NOMO-1 (cell line): Measurements from ENCODE around the gene EYA4.

Source experiments
- DNase-seq, 2 experiments: peaks; one replicate each; lab custom pipeline; 2025; ENCODE audit not compliant: unreplicated experiment in 2 of 2; lab: John Stamatoyannopoulos, UW

The EYA4 gene, protein sequence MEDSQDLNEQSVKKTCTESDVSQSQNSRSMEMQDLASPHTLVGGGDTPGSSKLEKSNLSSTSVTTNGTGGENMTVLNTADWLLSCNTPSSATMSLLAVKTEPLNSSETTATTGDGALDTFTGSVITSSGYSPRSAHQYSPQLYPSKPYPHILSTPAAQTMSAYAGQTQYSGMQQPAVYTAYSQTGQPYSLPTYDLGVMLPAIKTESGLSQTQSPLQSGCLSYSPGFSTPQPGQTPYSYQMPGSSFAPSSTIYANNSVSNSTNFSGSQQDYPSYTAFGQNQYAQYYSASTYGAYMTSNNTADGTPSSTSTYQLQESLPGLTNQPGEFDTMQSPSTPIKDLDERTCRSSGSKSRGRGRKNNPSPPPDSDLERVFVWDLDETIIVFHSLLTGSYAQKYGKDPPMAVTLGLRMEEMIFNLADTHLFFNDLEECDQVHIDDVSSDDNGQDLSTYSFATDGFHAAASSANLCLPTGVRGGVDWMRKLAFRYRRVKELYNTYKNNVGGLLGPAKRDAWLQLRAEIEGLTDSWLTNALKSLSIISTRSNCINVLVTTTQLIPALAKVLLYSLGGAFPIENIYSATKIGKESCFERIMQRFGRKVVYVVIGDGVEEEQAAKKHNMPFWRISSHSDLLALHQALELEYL

DNA sequence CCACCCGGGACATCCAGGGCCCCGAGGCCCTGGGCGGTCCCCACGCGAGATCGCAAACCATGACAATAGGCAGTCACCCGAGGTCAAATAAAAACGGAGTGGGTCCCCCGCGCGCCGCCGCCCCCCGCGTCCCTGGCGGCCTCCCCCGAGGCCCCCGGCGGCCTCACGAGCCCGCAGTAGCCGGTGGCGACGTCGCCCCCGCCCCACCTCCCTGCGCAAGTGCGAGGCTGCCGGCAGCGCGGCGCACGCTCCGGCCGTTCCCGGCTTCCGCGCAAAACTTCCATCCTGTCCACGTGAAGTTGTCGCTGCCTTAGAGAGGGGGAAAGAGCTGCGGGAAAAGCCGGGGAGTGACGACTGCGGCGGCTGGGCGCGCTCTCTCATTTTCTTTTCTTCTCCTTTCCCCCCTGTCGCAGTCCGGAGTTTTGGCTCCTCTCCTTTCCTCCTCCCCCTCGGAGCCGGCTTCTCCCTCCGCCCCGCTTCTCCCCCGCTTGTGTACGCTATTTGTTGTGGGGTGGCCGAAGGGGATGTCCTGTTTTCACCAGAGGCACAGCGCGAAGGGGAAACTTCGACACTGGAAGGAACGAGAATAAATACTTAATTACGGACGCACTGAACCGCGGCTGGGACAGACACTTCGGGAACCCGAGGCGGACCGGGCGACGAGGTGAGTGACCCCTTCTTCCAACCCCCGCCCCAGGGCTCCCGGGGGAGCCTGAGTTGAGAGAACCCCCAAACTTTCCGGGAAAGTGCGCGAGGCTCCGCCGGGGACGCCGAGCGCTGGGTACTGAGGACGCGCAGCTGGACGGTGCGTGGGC, at the start of gene EYA4:
Gene EYA4, plus strand, starts transcription at position 272 of the 815 bp plus-strand sequence. CDS start 33,424 bp downstream, outside the sequence.
- DNase-seq: no peak

DNA sequence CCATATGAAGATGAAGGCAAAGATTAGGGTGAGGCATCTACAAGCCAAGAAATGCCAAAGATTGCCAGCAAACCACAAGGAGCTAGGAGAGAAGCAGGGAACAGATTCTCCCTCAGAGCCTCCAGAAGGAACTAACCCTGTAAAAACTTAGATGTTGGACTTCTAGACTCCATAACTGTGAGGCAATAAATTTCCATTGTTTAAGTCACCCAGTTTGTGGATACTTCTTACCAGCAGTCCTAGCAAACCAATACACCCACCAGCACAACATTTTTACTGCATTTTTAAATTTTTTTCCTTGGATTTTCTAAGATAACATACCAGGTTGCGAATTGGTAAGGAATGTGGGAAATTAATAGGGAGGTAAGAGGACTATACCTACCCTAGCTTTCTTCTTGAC, 47.8 kb upstream of the EYA4 start:
- DNase-seq: no peak

DNA sequence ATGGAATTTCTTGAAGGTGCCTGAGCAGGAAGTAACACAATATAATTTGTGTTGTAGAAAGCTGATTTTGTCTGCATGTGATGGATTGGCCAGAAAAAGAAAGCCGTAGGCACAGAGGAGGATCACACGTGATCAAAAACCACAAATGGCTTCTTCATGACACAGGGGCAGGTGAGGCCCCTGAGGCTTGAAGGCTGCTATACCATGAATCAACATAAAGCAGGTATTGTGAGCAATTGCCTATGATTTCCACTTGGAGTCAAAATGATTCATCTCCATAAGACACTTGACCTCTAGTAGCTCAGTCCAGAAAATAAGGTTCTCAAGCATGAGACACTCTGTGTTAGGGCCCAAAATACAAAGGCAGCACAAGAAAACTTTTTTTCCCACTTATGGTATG, 42.4 kb upstream of the EYA4 start:
- no peak for DNase-seq

DNA sequence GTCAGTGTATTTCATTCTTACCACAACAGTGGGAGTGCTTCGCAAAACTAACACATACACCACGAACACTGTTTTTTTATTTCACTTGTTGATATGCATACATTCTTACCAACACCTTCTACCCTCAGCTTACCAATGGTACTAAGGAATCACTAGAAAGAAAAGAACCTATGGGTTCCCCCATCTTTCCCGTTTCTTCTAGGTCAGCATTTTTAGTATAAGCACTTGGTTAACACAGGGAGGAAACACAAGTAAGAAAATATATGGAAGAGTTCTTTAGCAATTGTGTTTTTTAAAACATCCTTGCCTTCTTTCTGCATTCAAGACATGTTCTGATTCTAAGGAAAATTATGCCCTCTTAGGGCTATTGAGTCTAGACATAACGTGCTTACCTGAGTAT, 39.9 kb upstream of the EYA4 start:
- DNase-seq: no peak

DNA sequence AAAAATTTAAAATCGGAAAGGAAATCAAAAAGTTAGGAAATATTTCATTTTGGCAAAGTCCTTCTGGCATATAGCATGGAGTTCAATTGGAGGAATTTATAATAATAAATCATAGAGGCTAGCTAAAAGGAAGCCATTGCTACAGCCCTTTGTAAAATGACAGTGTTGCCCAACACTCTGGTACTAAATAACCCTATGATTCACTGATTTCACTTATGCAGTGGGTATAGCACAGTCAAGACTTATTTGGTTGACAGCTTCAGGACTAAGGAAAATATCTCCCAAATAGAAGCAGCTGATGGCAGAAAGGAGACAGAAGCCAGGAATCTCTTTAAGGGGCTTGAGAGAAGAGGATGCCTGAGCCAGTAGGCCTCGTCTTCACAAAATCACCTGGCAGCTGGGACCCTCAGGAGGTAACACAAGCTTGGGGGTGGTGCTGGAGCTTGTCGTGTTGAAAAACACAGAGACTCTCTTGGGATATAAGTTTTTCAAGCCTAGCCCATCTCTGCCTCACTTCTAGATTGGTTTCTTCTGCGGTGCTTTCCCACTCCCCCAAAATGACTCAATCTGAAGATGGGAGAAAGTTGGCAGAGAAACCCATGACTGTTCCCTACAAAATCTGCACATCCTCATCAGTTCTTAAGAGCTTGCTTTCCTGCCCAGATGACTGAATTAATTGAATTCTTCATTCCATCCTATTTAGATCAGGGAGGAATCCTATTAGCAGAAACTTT, 38.4 kb upstream of the EYA4 start:
- DNase-seq: no peak

DNA sequence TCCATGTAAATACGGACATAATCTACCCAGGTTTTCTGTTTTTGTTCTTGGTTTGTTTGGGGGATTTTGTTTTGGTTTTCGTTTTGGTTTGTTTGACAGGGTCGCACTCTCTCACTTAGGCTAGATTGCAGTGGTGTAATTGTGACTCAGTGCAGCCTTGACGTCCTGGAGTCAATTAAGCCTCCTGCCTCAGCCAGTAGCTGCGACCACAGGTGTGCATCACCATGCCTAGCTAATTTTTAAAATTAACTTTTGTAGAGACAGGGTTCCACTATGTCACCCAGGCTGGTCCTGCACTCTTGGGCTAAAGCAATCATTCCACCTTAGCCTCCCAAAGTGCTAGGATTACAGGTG, 37.8 kb upstream of the EYA4 start:
- no peak for DNase-seq

DNA sequence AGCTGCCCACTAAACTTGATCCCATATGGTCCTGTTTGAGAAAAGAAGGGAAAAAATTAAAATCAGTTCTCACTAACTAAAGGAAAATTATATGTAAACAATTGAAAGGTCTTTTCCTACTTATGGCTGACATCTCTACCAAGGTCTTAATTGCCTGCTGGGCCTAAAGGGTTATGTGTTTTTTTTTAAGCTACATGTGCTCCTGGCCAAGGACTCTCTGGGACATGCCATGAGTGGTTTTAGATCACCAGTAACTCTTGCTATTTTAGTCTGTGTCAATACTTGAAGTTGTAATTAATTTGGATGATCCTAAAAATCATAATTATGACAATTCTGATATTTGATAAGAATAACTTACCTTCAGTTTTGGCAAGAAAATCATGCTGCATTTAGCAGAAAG, 35.9 kb upstream of the EYA4 start:
- no peak for DNase-seq

DNA sequence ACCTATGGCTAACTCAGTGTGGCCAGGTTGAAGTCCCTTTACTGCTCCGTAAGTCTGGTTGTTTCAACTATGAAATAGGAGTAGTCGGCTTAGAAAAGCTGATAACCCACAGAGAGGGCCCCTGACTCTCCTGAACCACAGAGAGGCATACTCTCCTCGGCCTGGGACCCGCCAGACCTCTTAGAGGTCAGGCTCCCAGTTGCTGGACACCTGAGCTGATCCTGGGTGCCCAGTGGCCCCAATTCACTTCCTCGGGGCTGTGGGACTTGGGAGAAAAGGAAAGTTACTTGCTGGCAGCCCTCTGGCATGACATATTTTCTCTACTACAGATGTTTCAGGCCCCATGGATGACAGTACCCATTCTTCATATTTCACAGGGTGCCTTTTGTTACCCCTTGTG, 34.2 kb upstream of the EYA4 start:
- no peak for DNase-seq

DNA sequence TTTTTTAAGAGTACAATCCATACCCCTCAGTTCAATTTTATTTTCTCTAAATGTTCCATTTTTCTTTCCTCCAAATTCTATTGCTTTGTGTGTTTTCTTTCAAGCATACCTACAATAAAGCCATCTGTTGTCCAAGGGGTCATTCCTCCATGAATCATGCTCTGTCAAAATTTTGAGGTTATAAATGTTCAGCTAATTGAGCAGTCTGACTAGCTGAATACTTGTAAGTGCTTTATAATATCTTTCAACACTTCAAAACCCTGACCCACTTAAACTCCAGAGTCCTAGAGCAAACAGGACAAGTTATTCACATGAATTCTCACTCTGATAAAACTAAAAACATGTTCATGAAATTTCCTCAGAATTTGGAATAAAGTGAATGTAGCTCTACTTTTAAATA, 33.4 kb upstream of the EYA4 start:
- DNase-seq: no peak

DNA sequence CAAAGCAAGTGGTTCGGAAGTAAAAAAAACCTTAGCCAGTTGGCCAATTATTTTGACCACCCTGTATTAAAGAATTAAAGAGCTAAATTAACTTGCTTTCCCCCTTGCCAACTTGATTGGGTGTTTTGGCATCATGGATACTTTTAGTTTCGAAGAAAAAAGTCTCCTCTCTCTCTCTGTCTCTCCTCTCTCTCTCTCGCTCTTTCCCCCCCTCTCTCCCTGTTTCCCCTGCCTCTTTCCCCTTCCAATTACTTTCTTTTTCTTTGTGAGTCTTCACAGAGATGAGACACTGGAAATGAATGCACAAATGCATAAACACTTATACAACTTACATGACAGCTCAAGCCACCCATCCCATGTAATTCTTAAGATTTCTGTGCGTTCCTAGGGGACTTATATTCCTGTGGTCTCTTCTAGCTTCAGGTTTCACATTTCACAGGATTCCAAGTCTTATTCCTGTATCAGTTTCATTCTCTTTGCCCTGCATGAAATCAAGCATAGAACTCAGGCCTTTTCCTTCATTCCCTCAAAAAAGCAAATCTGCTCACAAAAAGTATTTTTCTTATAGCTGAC, 32.9 kb upstream of the EYA4 start:
- DNase-seq: no peak

DNA sequence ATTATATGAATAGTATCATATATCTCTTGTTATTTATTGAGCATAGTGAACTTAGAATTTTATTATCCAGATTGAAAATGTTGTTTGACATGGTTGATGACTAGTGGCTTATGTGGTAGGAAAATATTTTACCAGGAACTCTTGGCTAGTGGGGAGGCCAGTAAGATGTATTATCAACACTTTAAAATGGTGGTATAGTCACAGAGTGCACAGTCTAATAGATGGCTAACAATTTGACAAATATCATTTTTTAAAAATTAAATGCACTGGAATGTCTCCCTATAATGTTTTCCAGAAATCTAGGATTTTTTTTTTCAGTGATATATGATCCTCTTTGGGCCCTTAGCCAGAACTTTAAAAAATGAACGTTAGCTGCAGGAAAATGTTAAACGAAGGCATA, 26.9 kb upstream of the EYA4 start:
- DNase-seq: no peak

DNA sequence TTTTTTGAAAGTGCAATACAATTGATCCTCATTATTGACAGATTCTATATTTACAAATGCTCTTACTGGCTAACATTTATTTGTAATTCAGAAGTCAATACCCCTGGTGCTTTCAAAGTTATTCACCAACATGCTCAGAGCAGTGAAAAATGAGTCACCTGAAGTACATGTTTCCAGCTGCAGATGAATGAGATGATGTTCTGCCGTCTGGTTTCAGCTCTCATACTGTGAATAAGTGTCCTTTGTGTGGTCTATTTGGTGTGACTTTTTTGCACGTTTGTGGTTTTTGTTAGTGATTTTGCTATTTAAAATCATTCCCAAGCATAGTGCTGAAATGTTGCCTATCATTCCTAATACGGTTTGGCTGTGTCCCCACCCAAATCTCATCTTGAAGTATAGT, 22.3 kb upstream of the EYA4 start:
- no peak for DNase-seq

DNA sequence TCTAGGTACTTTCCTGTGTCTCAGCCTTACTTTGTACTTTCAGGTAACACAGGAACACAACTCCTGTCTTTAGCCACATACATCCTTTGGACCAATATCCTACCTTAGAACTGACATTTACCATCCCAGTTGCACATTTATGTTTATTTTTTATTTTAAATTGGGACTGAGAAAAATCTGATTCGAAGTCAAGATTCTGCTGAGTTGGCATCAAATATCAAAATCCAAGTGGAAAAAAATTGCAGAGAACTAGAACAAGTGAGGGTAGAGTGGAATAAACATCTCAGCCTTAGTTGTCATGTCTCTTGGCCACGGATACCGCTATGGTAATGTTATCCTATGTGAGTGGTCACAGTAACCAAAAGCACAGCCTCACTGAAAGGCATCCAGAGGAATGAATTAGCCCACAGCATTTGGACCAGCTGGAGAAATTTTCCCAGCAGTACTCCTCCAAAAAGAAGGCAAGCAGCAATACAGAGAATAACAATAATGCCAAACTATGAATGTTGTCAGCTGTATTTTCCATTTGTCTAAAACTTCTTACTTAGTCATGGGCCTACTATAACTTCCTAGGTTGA, 17.6 kb upstream of the EYA4 start:
- DNase-seq: no peak

DNA sequence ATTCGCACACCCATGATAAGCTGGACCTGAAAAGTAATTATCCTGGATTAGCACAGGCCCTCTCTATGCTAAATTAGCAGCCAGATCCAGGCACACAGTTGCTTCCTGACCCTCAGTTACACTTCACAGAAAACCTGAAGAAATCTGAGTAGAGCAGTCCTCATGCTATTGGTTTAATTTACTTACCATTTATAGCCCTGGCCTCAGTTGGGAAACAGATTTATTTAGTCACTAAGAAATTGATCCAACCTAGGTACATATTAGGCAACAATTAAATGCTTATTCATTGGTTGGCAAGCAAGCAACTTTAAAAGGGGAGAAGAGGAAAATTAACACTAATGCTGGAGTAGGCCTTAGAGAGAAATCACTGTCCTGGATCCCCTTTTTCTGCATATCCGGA, 15.6 kb upstream of the EYA4 start:
- no peak for DNase-seq

DNA sequence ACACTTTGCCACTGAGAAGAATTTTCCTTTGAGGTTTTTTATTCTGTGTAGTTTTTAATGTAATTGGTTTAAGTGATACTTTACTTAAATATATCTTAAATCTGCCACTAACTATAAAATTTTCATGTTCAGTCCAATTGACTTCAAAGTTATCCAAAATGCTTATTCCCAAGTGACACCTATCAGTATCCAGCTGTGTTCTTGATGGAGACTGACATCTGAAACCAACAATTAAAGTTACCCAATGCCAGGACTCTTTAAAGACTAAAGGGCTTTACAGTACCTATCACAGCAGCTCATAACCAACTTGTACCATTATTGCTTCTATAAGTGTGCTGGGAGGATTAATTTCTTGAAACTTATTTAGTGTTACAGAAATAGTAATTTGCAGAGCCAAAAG, 13.8 kb upstream of the EYA4 start:
- DNase-seq: no peak

DNA sequence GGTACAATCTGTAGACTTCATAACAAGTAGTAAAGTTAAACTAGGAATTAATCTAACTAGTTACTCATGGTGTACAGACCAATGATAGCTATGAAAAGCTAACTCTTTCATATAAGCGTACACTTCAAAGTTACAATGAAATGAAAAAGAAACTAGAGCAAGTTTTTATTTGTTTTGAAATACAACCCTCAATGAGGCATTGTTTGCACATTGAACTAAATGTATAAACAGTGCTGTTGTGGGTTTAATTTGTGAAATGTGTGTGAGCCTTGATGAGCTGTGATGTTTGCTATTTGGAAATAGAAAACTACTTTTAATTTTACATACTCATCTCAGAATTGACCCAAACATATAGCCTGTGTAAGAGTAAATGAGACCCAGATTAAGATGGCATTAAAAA, 11.1 kb upstream of the EYA4 start:
- no peak for DNase-seq

DNA sequence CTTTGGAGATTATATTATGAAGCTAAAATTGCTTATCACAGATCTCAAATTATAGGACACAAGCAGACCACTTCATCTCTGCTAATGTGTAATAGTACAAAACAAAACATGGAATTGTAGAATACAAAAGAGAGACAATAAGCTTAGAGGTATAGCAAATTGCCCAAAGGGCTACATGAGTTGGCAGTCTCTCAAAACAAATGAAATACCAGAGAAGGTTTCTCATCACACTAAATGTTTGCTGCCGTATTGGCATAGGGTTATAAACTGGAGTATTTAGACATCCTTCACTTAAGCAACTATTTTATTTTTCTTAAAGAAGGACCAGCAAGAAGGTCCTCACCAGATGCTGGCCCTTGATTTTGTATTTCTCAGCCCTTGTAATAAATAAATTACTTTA, 5.9 kb upstream of the EYA4 start:
- DNase-seq: no peak

DNA sequence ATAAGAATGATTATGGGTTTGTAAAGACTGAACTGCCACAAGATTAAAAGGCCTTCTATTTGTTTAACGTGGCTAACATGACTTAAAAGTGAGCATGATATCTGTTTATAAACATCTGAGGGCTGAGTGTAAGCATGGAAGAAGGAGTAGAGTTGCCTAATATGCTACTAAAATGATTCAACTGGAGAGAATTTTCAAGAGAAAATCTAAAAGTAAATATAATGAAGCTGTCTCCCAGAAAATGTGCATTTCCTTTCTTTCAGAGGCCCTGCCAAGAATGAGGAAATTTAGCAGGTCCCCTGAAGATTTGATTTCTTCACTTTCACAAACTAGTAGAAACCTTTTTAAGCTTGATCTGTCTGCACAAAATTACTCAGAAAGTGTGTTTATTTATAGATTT, 4.2 kb upstream of the EYA4 start:
- DNase-seq: no peak

DNA sequence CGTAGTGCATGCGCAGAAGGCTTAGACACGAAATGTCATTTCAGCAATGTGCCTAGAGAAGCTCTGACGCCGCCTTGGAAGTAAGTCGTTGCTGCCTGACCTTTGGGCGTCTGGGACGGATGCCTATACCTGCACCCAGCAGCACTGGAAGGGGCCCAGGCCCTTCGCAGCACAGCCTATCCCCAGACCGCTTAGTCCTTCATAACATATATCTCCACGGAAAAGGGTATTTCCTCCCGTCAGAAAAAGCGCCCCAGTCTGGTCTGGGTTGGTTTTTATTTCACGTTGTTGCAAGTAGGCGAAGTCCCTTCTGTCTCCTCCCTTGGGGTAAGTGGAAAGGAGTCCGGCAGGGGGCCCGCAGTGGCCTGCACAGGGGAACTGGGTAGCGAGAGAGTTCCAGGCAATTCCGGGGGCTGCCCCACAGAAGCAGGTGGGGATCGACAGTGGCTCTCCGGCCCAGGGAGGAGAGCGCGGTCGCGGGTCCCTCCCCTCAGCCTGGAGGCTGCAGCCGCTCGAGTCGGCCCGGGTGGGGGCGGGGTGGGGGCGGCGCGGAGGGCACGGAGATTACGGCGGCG, 559 bp upstream of the EYA4 start:
- DNase-seq: no peak
